ENCODE measurements around the gene CLDN19.

CLDN19 gene

DNA sequence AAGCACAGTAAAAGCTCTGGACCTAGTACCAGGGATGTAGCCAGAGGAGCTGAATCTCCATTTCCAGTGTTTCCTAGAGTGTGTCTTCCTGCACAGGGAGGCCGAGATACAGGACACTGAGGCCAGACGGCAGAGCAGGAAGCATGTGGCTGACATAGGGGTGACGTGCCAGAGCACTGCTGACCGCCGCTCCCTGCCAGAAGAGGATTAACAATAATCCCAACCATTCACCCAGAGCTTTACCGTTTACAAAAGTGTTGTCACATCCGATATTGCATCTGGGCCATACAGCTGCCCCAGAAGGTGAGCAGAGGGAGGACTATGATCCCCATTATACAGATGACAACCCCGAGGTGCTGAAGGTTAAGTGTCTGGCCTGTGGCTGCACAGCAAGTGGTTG, 5.8 kb upstream of the CLDN19 start:
- H3K27me3 ChIP-seq (ENCODE audit: low read depth, low read length): no peaks in the 10 kb centered on the region
- peaks cover 38 to 47% of the 10 kb centered on the region in 2 donors for H3K36me3 ChIP-seq (ENCODE audit: control insufficient read depth in 1 of 2, insufficient read depth in 2 of 2, low read length in 2 of 2)
- H3K4me3 ChIP-seq (ENCODE audit: low read depth in 1 of 2, low read length in 2 of 2): no peak overlapping the region
- no peaks in the 10 kb centered on the region for H3K9me3 ChIP-seq (ENCODE audit: control insufficient read depth in 1 of 2, low read length in 2 of 2)
- H3K4me1 ChIP-seq (ENCODE audit: control insufficient read depth in 1 of 2, insufficient read depth in 2 of 2, low read length in 2 of 2): no peaks in the 10 kb centered on the region
- H3K27ac ChIP-seq (ENCODE audit: low read length): no peak overlapping the region

DNA sequence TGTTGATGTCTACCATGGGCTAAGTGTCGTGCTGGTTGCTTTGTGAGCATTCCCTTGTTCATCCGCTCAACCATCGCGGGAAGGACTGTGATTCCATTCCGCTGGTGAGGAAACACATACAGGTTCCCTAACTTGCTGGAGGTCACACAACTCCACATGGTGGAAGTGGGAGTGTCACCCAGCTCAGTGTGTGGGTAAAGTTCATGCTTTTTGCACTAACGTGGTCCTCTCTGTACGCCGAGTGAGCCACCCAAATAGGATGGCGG, 4.0 kb upstream of the CLDN19 start:
- peaks cover 26 to 34% of the 10 kb centered on the region in 2 donors for H3K36me3 ChIP-seq (ENCODE audit: control insufficient read depth in 1 of 2, insufficient read depth in 2 of 2, low read length in 2 of 2)
- no peak overlapping the region for H3K4me3 ChIP-seq (ENCODE audit: low read depth in 1 of 2, low read length in 2 of 2)
- H3K4me1 ChIP-seq (ENCODE audit: control insufficient read depth in 1 of 2, insufficient read depth in 2 of 2, low read length in 2 of 2): no peaks in the 10 kb centered on the region
- no peaks in the 10 kb centered on the region for H3K9me3 ChIP-seq (ENCODE audit: control insufficient read depth in 1 of 2, low read length in 2 of 2)
- no peak overlapping the region for H3K27ac ChIP-seq (ENCODE audit: low read length)
- no peaks in the 10 kb centered on the region for H3K27me3 ChIP-seq (ENCODE audit: low read depth, low read length)

DNA sequence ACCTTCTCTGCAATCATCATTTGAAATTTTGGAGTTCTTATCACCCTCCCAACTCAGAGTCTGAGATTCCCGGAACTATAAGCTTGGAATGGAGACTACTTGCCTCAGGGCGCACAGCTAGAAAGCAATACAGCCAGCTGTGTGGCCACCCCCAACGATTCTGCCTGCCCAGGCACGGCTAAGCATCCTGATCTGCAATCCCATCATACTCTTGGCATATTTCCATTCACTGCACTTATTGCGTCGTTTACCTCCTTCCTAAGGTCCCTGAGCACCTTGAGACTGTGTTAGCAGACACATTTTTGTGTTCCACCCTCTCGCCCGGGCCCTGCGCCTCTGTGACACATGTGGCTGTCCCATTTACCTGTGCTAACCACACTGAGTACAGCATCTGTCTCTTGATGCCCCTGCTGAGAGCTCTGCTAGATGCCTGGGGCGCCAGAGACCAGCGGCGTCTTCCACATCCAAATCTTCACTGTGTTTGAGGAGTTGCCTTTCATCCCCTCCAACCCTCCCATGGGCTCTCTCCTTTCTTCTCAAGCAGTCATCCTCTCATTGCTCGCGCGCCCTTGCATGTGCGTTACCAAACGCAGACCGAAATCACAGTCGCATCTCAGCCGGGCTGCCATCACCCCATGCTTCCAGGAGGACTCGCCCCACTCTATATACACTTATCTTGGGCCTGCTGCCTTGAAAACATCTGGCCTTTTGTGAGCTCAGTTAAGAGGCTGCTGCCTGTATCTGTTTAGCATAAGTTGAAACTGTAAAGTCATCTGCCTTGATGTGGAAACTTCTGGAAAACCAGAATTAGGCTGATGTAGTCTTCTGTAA, 3.5 kb upstream of the CLDN19 start:
- H3K27ac ChIP-seq (ENCODE audit: low read length): no peak overlapping the region

DNA sequence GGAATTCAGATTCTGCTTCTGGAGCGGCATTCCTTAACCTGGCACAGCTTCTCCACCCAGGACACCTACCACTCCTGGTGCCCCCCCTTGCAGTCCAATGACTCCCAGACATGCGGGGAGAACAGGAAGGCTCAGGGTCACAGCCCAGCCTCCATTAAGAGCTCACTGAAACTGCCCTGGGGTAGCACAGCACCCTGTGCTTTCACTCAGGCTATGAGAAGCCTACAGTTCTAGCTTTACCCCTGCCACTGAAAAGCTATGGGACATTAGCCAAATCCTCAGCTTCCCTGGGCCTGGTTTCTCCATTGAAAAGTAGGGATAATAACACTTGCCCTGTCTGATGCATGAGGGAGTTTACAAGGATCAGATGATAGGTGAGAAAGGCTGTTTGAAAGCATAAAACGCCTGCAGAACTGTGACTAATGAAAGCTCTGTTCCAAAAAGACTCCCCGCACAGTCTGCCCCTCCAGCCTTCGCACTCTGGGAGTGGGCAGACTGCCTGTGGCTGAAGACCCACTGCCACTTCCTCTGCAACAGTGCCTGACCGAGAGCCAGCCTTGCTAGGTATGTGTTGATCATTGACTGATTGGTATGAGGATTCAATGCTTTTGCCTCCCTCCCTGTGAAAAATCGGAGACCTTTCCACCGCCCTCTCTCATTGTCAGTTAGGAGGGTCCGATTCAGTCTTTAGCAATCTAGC, 2.7 kb upstream of the CLDN19 start:
- H3K27me3 ChIP-seq (ENCODE audit: low read depth, low read length): no peaks in the 10 kb centered on the region
- H3K27ac ChIP-seq (ENCODE audit: low read length): no peak overlapping the region
- H3K4me3 ChIP-seq (ENCODE audit: low read depth in 1 of 2, low read length in 2 of 2): no peak overlapping the region
- no peaks in the 10 kb centered on the region for H3K4me1 ChIP-seq (ENCODE audit: control insufficient read depth in 1 of 2, insufficient read depth in 2 of 2, low read length in 2 of 2)
- H3K9me3 ChIP-seq (ENCODE audit: control insufficient read depth in 1 of 2, low read length in 2 of 2): no peaks in the 10 kb centered on the region
- peaks cover 16 to 21% of the 10 kb centered on the region in 2 donors for H3K36me3 ChIP-seq (ENCODE audit: control insufficient read depth in 1 of 2, insufficient read depth in 2 of 2, low read length in 2 of 2)

More for the DNA sequence above, 3.5 kb upstream of the CLDN19 start:
- H3K4me1 ChIP-seq (ENCODE audit: control insufficient read depth in 1 of 2, insufficient read depth in 2 of 2, low read length in 2 of 2): no peaks in the 10 kb centered on the region
- peaks cover 24 to 29% of the 10 kb centered on the region in 2 donors for H3K36me3 ChIP-seq (ENCODE audit: control insufficient read depth in 1 of 2, insufficient read depth in 2 of 2, low read length in 2 of 2)
- H3K4me3 ChIP-seq (ENCODE audit: low read depth in 1 of 2, low read length in 2 of 2): no peak overlapping the region
- H3K27me3 ChIP-seq (ENCODE audit: low read depth, low read length): no peaks in the 10 kb centered on the region
- no peaks in the 10 kb centered on the region for H3K9me3 ChIP-seq (ENCODE audit: control insufficient read depth in 1 of 2, low read length in 2 of 2)

DNA sequence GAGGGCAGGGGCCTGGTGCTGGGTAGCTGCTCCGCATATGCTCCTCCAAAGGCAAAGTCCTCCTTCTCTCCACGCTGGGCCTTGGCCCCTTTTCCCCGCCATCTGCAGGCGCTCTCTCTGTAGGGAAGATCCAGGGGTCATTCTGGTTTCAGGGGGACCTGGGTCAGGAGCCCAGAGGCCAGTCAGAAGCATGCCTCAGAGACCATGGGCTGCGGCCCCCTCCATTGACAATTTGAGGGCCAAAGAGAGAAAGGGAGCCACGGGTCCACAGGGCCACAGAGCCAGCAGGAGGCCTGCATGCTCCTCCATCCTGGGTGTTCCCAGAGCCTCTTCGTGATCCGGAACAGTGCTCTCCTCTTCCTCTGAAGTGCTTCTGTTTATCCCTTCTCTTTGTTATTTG, 2.1 kb upstream of the CLDN19 start:
- Histone ChIP-seq H3K27ac (ENCODE audit: low read length) (no peak overlapping the region), H3K4me1 (ENCODE audit: control insufficient read depth in 1 of 2, insufficient read depth in 2 of 2, low read length in 2 of 2) (no peaks in the 10 kb centered on the region)

DNA sequence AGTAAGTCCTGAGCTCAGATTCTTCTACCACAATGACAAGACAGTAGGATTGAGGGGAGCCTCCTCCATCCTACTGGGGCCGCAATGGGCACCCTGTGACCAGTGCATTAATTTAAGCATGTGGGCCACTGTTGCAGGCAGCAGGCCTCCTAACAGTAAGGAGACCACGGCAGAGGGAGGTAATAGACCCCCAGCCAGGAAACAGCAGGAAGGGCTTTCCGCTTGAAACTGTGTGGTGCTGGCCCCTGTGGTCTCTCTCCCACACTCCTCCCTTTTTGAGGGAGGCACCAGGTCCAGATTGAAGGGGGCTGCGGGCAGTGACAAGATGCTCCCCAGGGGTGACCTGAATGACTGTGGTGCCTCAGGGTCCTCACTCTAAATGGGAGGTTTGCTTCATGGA, 1.7 kb upstream of the CLDN19 start:
- H3K36me3 ChIP-seq (ENCODE audit: control insufficient read depth in 1 of 2, insufficient read depth in 2 of 2, low read length in 2 of 2): peaks cover 11 to 12% of the 10 kb centered on the region in 2 donors
- no peak overlapping the region for H3K4me3 ChIP-seq (ENCODE audit: low read depth in 1 of 2, low read length in 2 of 2)
- no peak overlapping the region for H3K27ac ChIP-seq (ENCODE audit: low read length)
- H3K4me1 ChIP-seq (ENCODE audit: control insufficient read depth in 1 of 2, insufficient read depth in 2 of 2, low read length in 2 of 2): no peaks in the 10 kb centered on the region
- H3K27me3 ChIP-seq (ENCODE audit: low read depth, low read length): no peaks in the 10 kb centered on the region
- H3K9me3 ChIP-seq (ENCODE audit: control insufficient read depth in 1 of 2, low read length in 2 of 2): no peaks in the 10 kb centered on the region

More for the DNA sequence above, 2.1 kb upstream of the CLDN19 start:
- H3K9me3 ChIP-seq (ENCODE audit: control insufficient read depth in 1 of 2, low read length in 2 of 2): no peaks in the 10 kb centered on the region
- H3K36me3 ChIP-seq (ENCODE audit: control insufficient read depth in 1 of 2, insufficient read depth in 2 of 2, low read length in 2 of 2): peaks cover 15% of the 10 kb centered on the region in 2 donors
- no peaks in the 10 kb centered on the region for H3K27me3 ChIP-seq (ENCODE audit: low read depth, low read length)
- no peak overlapping the region for H3K4me3 ChIP-seq (ENCODE audit: low read depth in 1 of 2, low read length in 2 of 2)

DNA sequence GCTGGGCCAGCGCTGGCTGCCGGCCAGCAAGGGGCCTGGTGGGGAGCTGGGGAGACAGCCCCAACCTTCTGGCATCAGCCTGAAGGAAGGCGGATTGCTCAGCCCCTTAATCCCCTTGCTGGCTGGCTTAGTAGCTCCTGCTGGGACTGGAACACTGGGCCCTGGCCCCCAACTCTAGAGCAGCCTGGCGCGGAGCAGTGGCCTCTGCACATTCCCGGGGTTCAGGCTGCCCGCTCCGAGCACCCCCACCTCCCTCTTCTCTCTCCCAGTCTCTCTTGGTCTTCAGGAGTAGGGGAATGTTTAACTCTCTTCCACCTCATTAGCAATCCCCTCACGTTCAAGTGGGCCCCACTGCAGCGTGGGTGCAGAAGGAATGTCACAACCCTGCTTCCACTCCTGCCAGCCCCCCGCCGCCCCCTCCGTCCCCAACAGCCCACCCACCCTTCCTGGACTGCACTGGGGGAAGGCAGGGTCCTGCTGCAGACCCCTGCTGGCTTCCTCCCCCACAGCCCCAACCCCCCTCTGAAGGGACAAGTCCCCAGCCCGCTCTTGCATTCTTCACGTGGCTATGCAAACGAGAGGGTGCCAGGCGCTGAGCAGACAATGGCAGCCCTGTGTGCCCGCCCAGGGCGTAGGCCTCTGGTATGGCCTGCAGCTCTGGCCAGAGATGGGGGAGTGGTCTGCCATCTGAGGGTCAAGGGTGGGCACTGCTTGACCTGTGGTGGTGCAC, 980 bp upstream of the CLDN19 start:
- peaks cover 4 to 6% of the 10 kb centered on the region in 2 donors for H3K36me3 ChIP-seq (ENCODE audit: control insufficient read depth in 1 of 2, insufficient read depth in 2 of 2, low read length in 2 of 2)
- H3K27me3 ChIP-seq (ENCODE audit: low read depth, low read length): no peaks in the 10 kb centered on the region
- no peaks in the 10 kb centered on the region for H3K4me1 ChIP-seq (ENCODE audit: control insufficient read depth in 1 of 2, insufficient read depth in 2 of 2, low read length in 2 of 2)
- H3K9me3 ChIP-seq (ENCODE audit: control insufficient read depth in 1 of 2, low read length in 2 of 2): no peaks in the 10 kb centered on the region
- no peak overlapping the region for H3K4me3 ChIP-seq (ENCODE audit: low read depth in 1 of 2, low read length in 2 of 2)
- no peak overlapping the region for H3K27ac ChIP-seq (ENCODE audit: low read length)

DNA sequence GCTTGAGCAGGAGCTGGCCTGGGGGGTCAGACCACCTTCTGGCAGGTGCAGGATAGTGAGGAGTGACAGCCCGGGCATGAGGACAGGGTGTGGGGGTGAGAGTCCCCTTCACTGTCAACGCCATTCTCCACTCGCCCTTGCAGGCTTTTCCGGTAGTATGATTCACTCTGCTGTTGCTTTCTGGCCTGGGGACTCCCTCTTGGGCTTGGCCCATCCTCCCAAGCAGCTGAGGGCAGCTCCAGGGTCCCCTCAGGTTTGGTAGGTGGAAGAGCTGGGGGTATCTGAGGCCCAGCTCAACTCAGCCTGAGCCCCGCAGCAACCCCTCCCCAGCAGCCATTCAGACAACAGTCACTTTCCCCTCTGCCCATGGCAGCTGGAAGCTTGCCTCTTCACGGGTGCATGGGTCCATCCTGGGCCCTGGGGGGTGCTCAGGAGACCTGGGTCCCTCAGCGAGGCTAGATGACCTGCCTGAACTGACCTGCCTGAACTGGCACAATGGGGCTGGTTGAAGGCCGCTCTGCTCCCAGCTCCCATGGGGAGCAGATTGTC, 1.3 kb downstream of the CLDN19 start:
- Histone ChIP-seq H3K36me3 (ENCODE audit: control insufficient read depth in 1 of 2, insufficient read depth in 2 of 2, low read length in 2 of 2) (no peaks in the 10 kb centered on the region), H3K27me3 (ENCODE audit: low read depth, low read length) (no peaks in the 10 kb centered on the region), H3K9me3 (ENCODE audit: control insufficient read depth in 1 of 2, low read length in 2 of 2) (no peaks in the 10 kb centered on the region), H3K4me1 (ENCODE audit: control insufficient read depth in 1 of 2, insufficient read depth in 2 of 2, low read length in 2 of 2) (no peaks in the 10 kb centered on the region), H3K4me3 (ENCODE audit: low read depth in 1 of 2, low read length in 2 of 2) (no peak overlapping the region), H3K27ac (ENCODE audit: low read length) (no peak overlapping the region)

DNA sequence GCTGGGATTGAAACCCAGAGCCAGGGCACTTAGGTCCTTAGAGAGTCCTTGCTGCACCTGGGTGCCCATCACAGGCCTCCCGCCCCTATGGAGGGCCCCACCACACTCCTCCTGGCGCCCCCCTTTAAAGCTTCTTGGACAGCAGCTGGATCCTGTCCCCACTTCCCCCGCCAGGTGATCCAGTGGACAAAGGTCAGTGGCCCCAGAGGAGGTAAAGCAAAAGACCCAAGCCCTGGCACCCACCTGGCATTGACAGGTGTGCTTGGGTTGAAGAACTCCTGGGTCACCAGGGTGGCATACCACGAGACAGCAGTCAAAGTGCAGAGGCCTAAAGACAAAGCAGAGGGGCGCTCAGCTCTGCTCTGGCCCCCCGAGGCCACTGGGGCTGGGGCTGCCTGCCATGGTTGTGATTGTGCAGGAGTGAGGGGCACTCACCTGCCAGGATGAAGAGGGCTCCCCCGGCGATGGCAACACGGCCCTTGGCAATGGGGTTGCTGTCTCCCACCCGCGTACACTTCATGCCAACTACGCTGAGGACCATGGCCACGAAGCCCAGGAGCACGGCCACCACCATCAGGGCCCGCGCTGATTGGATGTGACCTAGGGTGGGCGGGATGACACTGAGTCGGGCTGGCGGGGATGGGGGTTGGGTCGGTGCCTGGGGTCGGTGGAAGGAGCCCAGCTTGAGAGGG, 1.9 kb downstream of the CLDN19 start:
- Histone ChIP-seq H3K27me3 (ENCODE audit: low read depth, low read length) (no peaks in the 10 kb centered on the region), H3K4me3 (ENCODE audit: low read depth in 1 of 2, low read length in 2 of 2) (no peak overlapping the region), H3K27ac (ENCODE audit: low read length) (no peak overlapping the region), H3K36me3 (ENCODE audit: control insufficient read depth in 1 of 2, insufficient read depth in 2 of 2, low read length in 2 of 2) (no peaks in the 10 kb centered on the region), H3K9me3 (ENCODE audit: control insufficient read depth in 1 of 2, low read length in 2 of 2) (no peaks in the 10 kb centered on the region), H3K4me1 (ENCODE audit: control insufficient read depth in 1 of 2, insufficient read depth in 2 of 2, low read length in 2 of 2) (no peaks in the 10 kb centered on the region)

DNA sequence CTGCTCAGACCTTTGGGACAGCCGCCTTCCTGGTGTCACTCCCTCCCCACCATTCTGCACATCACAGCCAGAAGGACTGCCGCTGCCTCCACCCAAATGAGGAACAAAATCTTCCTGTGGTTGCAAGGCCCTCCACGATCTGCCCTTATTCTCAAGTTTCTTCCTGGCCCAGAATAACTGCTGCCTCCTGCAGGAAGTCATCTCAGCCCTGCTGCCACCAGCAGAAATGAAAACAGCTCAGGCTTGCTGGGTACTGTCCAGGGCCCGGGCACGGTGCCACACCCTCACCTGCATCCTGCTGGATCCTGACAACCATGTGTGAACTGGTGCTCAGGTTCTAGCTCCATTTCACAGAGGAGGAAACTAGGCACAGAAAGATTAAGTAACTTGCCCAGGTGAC, 2.8 kb downstream of the CLDN19 start:
- H3K4me3 ChIP-seq (ENCODE audit: low read depth in 1 of 2, low read length in 2 of 2): no peak overlapping the region

More for the DNA sequence above, 2.8 kb downstream of the CLDN19 start:
- Histone ChIP-seq H3K27ac (ENCODE audit: low read length) (no peak overlapping the region), H3K27me3 (ENCODE audit: low read depth, low read length) (no peaks in the 10 kb centered on the region), H3K9me3 (ENCODE audit: control insufficient read depth in 1 of 2, low read length in 2 of 2) (no peaks in the 10 kb centered on the region), H3K36me3 (ENCODE audit: control insufficient read depth in 1 of 2, insufficient read depth in 2 of 2, low read length in 2 of 2) (no peaks in the 10 kb centered on the region), H3K4me1 (ENCODE audit: control insufficient read depth in 1 of 2, insufficient read depth in 2 of 2, low read length in 2 of 2) (no peaks in the 10 kb centered on the region)
